ENCODE data around the gene SNX27.

The SNX27 gene

DNA sequence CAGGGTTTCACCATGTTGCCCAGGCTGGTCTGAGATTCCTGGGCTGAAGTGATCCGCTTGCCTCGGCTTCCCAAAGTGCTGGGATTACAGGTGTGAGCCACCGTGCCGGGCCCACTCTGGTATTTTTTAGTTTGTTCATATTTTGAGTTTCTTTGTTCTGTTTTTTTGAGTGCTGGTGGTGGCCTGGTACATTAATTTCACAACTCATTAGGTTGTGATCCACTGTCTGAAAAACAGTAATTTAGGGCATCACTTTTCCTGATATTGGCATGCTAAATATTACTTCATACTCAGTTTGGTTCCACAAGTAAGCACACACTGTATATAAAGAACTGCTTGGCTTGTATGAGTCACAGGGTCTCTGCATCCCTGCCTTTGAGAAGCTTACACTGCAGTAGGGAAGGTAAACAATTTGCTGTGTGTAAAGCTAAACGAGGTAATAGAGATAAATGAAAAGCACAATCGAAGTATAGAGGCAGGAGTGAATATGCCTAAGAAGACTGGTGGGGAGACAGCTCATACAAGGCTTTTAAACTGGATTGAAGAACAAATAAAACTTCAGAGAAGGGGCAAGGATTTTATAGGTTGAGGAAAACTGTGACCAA is 7.7 kb downstream of the SNX27 start:
- DNase-seq (ENCODE audit: low read depth): peak; percentile 51
- H3K4me3 ChIP-seq (replicated peaks; ENCODE audit: low read depth, low read length): no peak overlapping the region
- TF ChIP-seq CTCF (IDR thresholded peaks at IDR 0.05; ENCODE audit: low read length, missing control alignments): no peak

- TF ChIP-seq CTCF (IDR thresholded peaks at IDR 0.05; ENCODE audit: low read length, missing control alignments): no peak
- DNase-seq (ENCODE audit: low read depth): peak; percentile 51
- no peak overlapping the region for H3K4me3 ChIP-seq (replicated peaks; ENCODE audit: low read depth, low read length)
Observed at GRCh38 chr1:151620286-151620685, 8.4 kb downstream of the SNX27 start.

- no peak overlapping the region for H3K4me3 ChIP-seq (replicated peaks; ENCODE audit: low read depth, low read length)
- DNase-seq (ENCODE audit: low read depth): no peak
- no peak for TF ChIP-seq CTCF (IDR thresholded peaks at IDR 0.05; ENCODE audit: low read length, missing control alignments)
Observed at GRCh38 chr1:151621351-151621750, 9.5 kb downstream of the SNX27 start.

DNA sequence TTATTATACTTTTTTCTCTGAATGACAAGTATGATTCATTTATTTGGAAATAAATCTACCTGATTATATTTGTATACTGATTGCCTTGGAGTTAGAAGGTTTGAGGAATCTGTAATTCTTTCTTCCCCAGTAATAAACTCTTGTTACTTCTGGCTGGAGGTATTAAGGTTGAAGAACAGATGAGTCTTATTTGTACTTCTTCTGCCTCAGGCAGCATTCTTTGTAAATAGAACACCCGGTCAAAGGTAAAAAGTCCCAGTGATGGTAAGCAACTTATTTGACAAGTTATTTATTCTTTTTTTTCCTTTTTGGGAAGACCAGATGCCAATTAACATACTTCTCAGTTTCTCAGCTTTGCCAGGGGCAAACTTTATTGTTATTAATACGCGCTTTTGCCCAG is 12.9 kb downstream of the SNX27 start:
- no peak for TF ChIP-seq CTCF (IDR thresholded peaks at IDR 0.05; ENCODE audit: low read length, missing control alignments)
- no peak overlapping the region for H3K4me3 ChIP-seq (replicated peaks; ENCODE audit: low read depth, low read length)
- DNase-seq (ENCODE audit: low read depth): no peak

GRCh38 chr1:151626740-151627334 is 15.0 kb downstream of the SNX27 start:
- DNase-seq (ENCODE audit: low read depth): no peak
- no peak for TF ChIP-seq CTCF (IDR thresholded peaks at IDR 0.05; ENCODE audit: low read length, missing control alignments)
- H3K4me3 ChIP-seq (replicated peaks; ENCODE audit: low read depth, low read length): no peak overlapping the region

- no peak for TF ChIP-seq CTCF (IDR thresholded peaks at IDR 0.05; ENCODE audit: low read length, missing control alignments)
- no peak overlapping the region for H3K4me3 ChIP-seq (replicated peaks; ENCODE audit: low read depth, low read length)
- no peak for DNase-seq (ENCODE audit: low read depth)
Observed at GRCh38 chr1:151629278-151629677, 17.4 kb downstream of the SNX27 start.
